ENCODE data around the gene VAMP4. TPM values are rescaled to one million over a fixed set of nuclear protein-coding genes. Genes with fewer than 3 reads are reported as not detected.
"Not testable (repeated sequence)": the region's sequence is repeated elsewhere in the genome, so short reads cannot be mapped to it uniquely, and the experiment has no call there.

The VAMP4 gene
- polyA plus RNA-seq, 1 of the 3 experiments (the other 2 are of a cell fraction) = 2.5 TPM

GRCh38 chr1:171699531-171699930 lies 42.3 kb downstream of the VAMP4 start (continued):
- TF ChIP-seq ZBTB33 (IDR thresholded peaks at IDR 0.05; ENCODE audit: borderline replicate concordance, low read depth) = no peak
- TF ChIP-seq MAX (IDR thresholded peaks at IDR 0.05; ENCODE audit: low read depth) = no peak
- no peak for TF ChIP-seq SIN3A (IDR thresholded peaks at IDR 0.05; ENCODE audit: borderline replicate concordance, low read depth, low read length)

GRCh38 chr1:171695772-171696171 lies 46.1 kb downstream of the VAMP4 start:
- H3F3A ChIP-seq (replicated peaks; ENCODE audit: insufficient read depth); CTCF ChIA-PET; H3K27ac ChIP-seq (ENCODE audit: low read depth in 2 of 2, low read length in 1 of 2): not testable (repeated sequence)

GRCh38 chr1:171693541-171693940 lies 48.3 kb downstream of the VAMP4 start:
- H4K20me1 ChIP-seq (ENCODE audit: insufficient read depth); H3K9ac ChIP-seq; H3K4me3 ChIP-seq (ENCODE audit: low read depth in 2 of 2, low read length in 1 of 2); H3K27me3 ChIP-seq (ENCODE audit: insufficient read depth); DNase-seq; POLR2A ChIA-PET; H3K9me2 ChIP-seq; CTCF ChIA-PET; H3K27ac ChIP-seq (ENCODE audit: low read depth in 2 of 2, low read length in 1 of 2); H3K4me2 ChIP-seq; H3K79me2 ChIP-seq (ENCODE audit: insufficient read depth); H3K9me3 ChIP-seq; H3F3A ChIP-seq (replicated peaks; ENCODE audit: insufficient read depth); H2AFZ ChIP-seq (ENCODE audit: low read depth); H3K36me3 ChIP-seq (replicated peaks in 1 of 2; ENCODE audit: control insufficient read depth in 1 of 2, insufficient read depth in 2 of 2, low read length in 1 of 2); H3K4me1 ChIP-seq (ENCODE audit: control insufficient read depth in 1 of 2, insufficient read depth in 2 of 2, low read depth in 1 of 2, low read length in 1 of 2): not testable (repeated sequence)
- WGBS (ENCODE audit: low lambda C conversion rate) = 93% methylated on average over 6 of the region's 23 CpGs

More at GRCh38 chr1:171695772-171696171, 46.1 kb downstream of the VAMP4 start:
- H3K9ac ChIP-seq; H3K27me3 ChIP-seq (ENCODE audit: insufficient read depth); DNase-seq; H3K79me2 ChIP-seq (ENCODE audit: insufficient read depth); H3K9me3 ChIP-seq; POLR2A ChIA-PET; H2AFZ ChIP-seq (ENCODE audit: low read depth); H3K36me3 ChIP-seq (replicated peaks in 1 of 2; ENCODE audit: control insufficient read depth in 1 of 2, insufficient read depth in 2 of 2, low read length in 1 of 2); H3K4me3 ChIP-seq (ENCODE audit: low read depth in 2 of 2, low read length in 1 of 2); H3K4me1 ChIP-seq (ENCODE audit: control insufficient read depth in 1 of 2, insufficient read depth in 2 of 2, low read depth in 1 of 2, low read length in 1 of 2); H3K9me2 ChIP-seq; H4K20me1 ChIP-seq (ENCODE audit: insufficient read depth); H3K4me2 ChIP-seq: not testable (repeated sequence)
- WGBS (ENCODE audit: low lambda C conversion rate) = 89% methylated on average over 8 of the region's 14 CpGs

- no peak for DNase-seq
- Histone ChIP-seq H3K4me2 (no peak overlapping the region), H3K9ac (no peak overlapping the region), H3K4me3 (ENCODE audit: low read depth in 2 of 2, low read length in 1 of 2) (no peak overlapping the region), H4K20me1 (ENCODE audit: insufficient read depth) (no peaks in the 10 kb centered on the region), H3K36me3 (replicated peaks in 1 of 2; ENCODE audit: control insufficient read depth in 1 of 2, insufficient read depth in 2 of 2, low read length in 1 of 2) (no peaks in the 10 kb centered on the region), H2AFZ (ENCODE audit: low read depth) (no peak overlapping the region), H3K27ac (ENCODE audit: low read depth in 2 of 2, low read length in 1 of 2) (no peak overlapping the region), H3F3A (replicated peaks; ENCODE audit: insufficient read depth) (no peaks in the 10 kb centered on the region), H3K9me3 (no peaks in the 10 kb centered on the region), H3K27me3 (ENCODE audit: insufficient read depth) (no peaks in the 10 kb centered on the region), H3K4me1 (ENCODE audit: control insufficient read depth in 1 of 2, insufficient read depth in 2 of 2, low read depth in 1 of 2, low read length in 1 of 2) (no peaks in the 10 kb centered on the region), H3K79me2 (ENCODE audit: insufficient read depth) (no peaks in the 10 kb centered on the region), H3K9me2 (no peaks in the 10 kb centered on the region)
- WGBS (ENCODE audit: low lambda C conversion rate) = 61% methylated on average over 8 of the region's 8 CpGs
- no peak for TF ChIP-seq YY1 (IDR thresholded peaks at IDR 0.05; ENCODE audit: low read depth)
- TF ChIP-seq RCOR1 (IDR thresholded peaks at IDR 0.05; ENCODE audit: low read length) = no peak
- TF ChIP-seq FOXM1 (IDR thresholded peaks at IDR 0.05; ENCODE audit: low read depth) = no peak
- no peak for TF ChIP-seq TEAD4 (IDR thresholded peaks at IDR 0.05; ENCODE audit: borderline replicate concordance, insufficient read depth)
- no peak for TF ChIP-seq USF2 (IDR thresholded peaks at IDR 0.05; ENCODE audit: borderline replicate concordance, low read depth, low read length)
- POLR2A ChIA-PET = no interaction called here
- CTCF ChIA-PET = interaction anchor here (0.9 to 1.4 kb wide), 3 partner anchors 32 to 39 kb away, joined by 3 to 4 read pairs (median 3); no protein-coding TSS in a partner anchor
Measured at GRCh38 chr1:171683870-171684269, 58.0 kb downstream of the VAMP4 start.
